Fibroblast of the conjunctiva (primary cell): ENCODE measurements around the gene PSKH1.
"Not testable (repeated sequence)": the region's sequence is repeated elsewhere in the genome, so short reads cannot be mapped to it uniquely, and the experiment has no call there.

Experiments used
- DNase-seq: peaks from one replicate; pipeline ENCODE4 v3.0.0-alpha.2; 2010; ENCODE audit warnings: low read depth

PSKH1 gene

DNA sequence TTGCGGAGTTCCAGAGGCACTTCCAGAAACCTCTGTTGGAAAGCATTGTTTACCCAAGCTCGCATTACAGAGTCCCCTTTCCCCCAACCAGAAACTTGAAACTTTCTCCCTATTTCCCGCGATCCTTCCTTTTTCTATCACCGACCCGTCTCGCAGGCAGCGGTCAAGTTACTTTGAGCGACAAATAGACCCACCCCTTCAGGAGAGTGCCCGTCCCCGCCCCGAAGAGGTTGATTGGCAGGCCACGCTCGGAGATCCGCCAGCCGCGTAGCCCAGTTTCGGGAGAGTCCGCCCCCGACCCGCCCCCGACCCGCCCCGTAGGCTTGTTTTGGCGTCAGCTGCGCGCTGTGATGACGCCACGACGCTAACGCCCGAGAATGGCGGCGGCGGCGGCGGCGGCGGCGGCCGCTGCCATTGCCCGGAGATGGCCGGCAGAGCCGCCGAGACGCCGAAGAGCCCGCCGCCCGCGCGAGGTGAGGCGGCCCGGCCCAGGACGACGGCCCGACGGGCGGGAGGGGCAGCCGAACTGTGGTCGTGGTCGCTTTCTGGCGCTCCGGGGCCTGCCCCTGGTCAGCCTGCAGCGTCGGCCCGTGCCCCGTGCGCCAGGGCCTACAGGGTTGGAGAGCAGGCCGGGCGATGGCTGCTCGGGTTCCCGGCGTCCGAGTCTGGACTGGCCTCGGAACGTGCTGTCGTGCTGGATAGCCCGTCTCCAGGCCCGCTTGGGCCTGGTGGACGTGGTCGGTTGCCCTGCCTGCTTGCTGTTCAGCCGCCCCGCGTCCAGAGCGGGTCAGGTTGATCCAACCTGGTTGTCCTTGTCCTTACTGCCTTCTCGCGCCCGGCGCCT is at the start of gene PSKH1:
Gene PSKH1 (plus strand): TSS at position 356 of the 844 bp plus-strand sequence. CDS start 15,496 bp downstream, outside the sequence.
- DNase-seq, result peak; percentile 92

DNA sequence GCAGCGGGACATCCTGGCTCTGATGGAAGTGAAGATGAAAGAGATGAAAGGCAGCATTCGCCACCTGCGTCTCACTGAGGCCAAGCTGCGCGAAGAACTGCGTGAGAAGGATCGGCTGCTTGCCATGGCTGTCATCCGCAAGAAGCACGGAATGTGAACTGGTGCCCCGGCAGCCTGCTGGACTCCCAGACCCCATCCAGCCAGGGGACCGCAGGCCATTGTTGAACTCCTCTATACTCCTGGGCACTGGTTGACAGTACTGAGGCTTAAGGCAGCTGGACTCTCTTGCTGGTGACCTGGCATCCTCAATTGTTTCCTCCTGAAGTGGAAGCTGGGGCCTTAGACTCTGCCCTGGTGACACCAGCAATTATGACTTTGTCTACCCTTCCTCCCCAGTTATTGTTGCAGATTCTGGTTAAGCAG is 49.7 kb upstream of the PSKH1 start:
- DNase-seq, result no peak

DNA sequence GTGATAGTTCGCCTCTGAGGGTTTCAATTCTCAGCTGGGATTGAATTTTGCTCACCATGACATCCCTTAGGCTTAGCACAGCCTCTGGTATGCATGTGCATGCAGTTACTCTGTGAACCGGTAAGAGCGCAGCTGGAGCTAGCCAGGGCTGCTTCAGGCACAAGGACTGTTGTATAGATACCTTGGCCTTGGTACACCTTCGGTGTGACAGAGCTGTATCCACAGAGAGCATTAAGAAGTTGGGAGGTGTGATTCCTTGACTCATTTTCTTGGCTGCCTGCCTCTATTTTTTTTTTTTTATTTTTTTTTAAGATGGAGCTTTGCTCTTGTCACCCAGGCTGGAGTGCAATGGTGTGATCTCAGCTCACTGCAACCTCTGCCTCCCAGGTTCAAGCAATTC is 48.6 kb upstream of the PSKH1 start:
- DNase-seq, result no peak

DNA sequence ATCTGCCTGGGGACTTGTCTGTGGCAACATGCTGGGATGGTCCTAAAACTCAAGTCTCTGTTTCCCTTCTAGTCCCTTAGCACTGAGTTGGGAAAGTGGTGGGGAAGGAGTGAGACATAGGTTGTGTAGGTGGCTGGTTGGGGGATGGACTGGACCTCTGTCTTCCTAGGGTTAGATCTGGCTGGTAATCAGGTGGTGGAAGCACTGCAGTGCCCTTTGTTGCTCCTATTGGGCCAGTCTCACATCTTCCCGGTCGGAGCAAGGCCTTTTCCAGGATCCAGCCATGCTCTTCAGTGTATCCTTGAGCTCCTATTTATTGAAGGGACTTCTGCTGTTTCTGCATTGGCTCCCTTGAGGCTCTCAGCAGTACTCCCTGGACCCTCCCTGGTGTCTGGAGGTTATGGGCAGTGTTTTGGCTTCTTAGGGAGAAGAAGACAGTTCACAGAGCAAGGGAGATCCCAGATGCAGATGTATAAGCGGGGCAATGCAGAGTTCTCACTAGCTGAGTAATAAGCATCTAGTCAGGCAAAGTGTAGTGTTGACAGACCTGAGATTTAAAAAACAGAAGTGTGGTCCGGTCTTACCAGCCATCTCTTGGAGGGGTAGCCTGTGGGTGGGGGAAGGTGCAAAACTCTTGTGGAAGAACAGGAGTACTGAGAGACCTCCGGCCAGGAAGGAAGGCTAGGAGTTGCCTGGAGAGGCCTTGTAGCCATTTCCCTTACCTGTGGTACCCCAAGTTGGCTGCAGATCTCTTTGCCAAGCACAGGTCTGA is 47.6 kb upstream of the PSKH1 start:
- DNase-seq, result no peak

DNA sequence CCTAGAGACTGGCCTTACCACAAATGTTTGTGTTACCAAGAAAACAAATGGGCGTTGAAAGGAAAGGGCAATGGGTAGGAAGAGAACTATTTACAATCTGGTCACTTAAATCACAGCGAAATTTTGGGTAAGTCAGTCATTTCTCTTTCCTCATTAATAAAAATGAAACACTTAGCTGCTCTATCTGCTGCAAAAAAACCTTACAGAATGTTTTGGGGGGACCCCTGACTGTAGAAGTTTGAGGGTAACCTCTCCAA is 47.1 kb upstream of the PSKH1 start:
- no peak for DNase-seq

DNA sequence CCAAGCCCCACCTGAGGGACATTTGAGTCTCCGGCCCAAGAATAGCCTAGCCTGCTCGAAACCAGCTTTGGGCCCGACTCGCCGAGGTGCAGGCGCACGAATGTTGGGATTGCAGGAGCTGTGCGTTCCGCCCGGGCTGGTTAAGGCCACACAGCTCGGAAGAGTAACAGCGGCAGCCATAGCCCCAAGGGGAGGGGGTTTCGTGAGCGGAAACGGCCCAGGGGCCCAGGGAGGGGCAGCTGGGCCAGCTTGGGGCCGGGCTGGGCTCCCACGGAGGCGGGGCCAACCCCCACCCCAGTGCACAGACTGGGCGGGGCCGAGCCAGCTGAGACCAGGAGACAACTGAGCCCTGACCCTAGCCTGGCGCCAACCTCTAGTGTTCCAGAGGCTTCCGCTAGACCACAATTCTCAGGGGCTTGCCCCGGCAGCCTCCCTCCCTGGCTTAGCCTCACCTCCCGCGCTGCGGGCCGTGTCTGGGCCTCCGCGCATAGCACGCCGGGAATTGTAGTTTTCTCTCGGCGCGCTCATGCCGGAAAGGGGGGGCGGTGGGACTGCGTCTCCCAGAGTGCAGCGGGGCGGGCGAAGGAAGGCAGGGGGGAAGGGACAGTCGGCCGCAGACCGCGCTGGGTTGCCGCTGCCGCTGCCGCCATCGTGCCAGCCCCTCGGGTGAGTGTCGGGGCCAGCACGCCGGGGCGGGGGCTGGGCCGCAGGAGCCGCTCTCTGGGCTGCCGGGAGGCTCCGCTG is 46.6 kb upstream of the PSKH1 start, which contains the start of gene NUTF2:
Gene NUTF2 (plus strand): TSS at position 614 of the 744 bp plus-strand sequence. CDS start 18,198 bp downstream, outside the sequence.
- peak; percentile 89 for DNase-seq

DNA sequence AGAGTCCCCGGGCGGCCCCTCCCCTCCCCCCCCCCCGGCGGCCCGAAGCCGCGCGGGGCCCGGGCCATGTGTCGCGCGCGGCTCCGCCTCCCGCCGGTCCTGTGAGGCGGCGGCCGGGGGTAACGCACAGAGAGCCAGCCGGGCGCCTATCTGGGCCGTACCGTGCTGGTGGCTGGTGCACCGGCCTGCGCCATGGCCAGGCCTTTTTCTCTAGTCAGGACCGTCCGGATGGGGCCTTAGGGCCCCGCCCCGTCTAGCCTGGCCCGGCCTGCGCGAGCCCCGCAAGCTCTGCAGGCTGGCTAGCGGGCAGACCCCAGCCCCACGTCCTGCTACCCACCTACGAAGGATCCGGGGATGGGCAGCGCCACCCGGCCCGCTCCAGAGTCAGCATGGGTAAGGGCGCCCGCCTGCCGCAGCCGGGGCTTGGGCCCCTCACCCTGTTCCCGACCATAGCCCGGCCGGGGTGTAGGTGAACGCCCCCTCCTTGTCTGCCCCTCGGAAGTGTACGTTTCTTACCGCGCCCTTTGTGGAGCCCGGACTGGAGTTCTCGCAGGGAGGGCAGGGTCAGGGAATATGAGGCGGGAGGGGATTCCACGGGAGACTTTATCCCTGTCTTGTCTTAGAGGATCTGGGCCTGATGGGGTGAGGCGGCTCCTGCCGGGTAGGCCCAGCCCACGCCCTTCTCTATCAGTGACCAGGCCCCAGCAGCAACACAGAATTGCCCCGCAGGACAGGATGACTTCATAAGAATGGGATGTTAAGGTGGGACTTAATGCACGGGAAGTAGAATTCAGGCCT is 45.8 kb upstream of the PSKH1 start, which contains the start of gene CENPT:
Gene CENPT (minus strand): TSS at position 630 of the 798 bp plus-strand sequence. CDS start 13,834 bp downstream, outside the sequence.
- no peak for DNase-seq

DNA sequence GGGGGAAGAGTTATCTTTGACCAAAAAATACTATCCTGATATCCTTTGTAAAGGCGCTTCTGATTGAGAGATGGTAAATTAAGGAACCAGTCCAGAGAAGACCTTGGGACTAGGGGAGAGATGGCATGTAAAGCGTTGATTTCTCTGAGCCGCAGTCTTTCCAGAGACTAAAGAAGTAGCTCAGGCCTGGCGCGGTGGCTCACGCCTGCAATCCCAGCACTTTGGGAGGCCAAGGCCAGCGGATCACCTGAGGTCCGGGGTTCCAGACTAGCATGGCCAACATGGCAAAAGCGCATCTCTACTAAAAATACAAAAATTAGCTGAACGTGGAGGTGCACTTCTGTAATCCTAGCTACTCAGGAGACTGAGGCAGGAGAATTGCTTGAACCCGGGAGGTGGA is 44.9 kb upstream of the PSKH1 start:
- no peak for DNase-seq

DNA sequence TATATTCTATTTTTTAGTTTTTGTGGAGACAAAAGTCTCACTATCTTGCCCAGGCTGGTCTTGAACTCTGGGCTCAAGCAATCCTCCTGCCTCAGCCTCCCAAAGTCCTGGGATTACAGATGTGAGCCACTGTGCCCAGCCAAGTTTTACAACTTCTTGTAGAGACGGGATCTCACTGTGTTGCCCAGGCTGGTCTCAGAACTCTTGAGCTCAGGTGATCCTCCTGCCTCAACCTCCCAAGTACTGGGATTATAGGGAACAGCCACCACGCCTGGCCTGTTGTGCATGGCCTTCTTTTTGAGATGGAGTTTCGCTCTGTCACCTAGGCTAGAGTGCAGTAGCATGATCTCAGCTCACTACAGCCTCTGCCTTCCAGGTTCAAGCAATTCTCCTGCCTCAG is 39.4 kb upstream of the PSKH1 start:
- no peak for DNase-seq

DNA sequence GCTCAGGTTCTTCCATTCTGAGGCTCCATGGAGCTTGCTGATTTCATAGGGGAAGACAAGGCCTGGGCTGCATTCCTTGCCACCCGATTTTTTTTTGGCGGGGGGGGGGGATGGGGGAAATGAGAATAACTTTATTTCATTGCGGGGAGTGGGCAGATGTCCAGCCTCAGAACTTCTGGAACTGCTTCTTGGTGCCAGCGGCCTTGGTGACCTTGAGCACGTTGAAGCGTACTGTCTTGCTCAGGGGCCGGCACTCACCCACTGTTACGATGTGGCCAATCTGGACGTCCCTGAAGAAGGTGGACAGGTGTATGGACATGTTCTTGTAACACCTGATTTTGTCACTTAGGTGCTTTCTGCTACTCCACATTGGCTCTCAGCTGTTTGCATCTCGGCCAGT is 37.3 kb upstream of the PSKH1 start:
- DNase-seq, result no peak

DNA sequence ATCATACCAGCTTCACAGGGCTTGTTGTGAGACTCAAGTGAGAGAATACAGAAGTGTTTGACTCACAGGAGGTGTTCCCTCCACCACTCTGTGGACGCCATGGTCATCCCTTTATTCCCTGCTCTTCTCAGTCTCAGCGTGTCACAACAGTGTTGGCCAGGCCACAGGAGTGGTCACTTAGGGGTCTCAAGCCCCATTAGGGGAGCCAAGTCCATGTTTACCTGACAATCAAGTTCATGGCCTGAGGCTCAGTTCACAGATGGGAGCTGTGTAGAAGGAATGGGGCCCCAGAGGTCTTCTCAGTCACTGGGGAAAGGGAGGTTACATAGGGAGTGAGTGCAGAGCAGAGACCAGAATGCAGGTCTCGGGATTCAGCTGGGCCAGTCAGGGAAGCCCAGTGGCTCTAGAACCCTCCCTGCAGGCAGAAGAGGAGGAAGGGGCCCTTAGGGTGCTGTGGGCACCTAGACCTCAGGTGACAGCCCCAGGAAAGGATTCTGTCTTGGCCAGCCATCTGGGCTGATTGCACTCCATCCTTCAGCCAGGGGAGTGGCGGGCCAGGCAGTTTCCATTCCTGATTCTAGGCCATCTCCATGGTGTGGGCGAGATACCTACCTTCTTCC is 36.0 kb upstream of the PSKH1 start:
- DNase-seq, result no peak

DNA sequence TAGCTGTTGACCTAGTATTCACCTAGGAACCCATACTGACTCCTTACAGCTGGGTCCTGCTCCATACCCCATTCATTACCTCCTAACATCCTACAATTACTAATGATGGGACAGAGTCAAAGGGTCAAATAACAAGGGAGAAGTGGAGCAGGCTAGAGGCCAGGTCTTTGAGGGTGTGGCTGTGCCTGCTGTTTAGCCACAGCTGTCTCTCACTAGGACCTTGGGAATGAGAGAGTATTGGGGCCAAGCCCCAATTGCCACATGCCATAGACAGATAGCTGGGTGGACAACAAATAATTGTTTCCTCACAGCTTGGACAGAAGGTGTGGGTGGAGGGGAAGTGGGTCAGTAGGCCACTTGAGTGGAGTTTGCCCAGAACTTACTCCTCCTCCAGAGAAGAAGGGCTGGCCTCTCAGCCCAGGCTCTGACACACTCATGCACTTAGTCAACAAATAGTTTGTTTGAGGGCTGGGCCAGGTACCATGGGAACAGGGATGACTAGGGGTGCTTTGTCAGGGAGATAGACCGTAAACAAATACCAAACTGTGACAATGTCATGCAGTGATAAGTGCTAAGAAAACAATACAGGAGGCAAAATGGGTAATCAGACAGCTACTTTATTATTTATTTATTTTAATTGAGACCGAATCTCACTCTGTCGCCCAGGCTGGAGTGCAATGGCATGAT is 35.4 kb upstream of the PSKH1 start:
- DNase-seq, result peak; percentile 84

DNA sequence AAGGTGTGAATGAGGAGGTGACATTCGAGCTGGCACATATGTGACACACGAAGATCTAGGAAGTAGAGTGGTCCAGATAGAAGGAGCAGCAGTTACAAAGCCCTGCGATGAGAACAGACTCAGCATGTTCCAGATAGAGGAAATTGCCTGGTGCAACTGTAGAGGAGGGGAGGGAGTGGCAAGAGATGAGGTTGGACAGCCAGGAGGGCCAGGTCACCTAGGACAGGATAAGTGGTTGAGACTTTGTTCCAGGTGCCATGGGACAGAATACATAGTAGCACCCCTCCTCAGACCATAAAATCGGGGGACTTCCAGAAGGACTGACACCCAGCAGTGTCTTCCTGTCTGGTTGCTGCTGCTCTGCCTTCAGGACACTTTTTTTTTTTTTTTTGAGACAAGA is 34.6 kb upstream of the PSKH1 start:
- no peak for DNase-seq

DNA sequence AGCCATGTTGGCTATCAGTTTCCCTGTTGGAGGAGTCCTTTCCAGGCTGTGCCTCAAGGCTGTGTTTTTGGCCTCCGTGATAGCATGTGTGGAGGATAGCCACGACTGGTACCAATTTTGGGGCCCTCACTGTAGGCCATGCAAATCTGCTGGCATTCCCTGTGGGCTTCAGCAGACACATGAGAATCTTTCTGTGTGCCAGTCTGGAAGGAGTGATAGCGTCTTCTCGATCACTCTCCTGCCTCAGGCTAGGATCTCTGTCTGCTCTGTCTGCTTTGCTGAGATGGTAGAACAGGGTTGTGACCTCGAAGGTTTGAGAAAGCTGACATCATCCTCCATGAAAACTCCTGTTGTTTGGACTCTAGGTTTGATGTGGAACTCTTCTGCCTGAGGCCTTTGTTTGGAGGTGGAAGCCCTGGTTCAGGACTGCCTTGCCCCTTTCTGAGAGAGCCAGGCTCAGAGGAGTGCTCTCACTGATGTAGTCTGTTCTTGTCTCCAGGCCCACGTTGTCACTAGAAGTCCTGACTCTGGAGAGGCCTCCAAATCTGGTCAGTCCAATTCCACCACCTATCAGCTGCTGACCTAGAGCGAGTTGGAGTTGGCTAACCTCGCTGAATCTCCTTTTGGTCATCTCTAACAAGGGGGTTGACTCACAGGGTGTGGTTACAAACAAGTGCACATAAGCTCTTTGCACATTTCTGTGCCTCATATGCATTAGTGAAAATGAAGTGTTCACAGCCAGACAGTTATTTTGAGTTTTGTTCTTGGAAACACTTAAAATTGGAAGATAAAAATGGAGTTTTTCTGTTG is 32.3 kb upstream of the PSKH1 start:
- peak; percentile 57 for DNase-seq

DNA sequence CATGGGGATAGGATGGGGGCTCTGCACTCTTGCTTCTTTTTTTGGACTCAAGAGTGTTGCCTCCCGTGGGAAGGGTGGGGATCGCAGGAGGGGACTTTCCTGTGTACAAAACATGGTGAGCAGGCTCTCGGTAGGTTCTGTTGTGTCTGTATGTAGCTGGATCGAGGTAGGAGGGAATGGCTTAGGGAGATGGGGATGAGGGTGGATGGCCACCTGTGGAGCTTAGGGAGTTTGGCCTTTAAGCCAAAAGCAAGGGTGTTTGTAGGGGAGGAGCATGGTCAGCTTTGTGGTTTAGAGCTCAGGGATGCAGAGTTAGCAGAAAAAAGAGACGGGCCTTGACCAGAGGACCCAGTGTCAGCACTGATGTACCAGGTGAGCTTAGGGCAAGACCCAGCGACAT is 31.2 kb upstream of the PSKH1 start:
- DNase-seq, result no peak

DNA sequence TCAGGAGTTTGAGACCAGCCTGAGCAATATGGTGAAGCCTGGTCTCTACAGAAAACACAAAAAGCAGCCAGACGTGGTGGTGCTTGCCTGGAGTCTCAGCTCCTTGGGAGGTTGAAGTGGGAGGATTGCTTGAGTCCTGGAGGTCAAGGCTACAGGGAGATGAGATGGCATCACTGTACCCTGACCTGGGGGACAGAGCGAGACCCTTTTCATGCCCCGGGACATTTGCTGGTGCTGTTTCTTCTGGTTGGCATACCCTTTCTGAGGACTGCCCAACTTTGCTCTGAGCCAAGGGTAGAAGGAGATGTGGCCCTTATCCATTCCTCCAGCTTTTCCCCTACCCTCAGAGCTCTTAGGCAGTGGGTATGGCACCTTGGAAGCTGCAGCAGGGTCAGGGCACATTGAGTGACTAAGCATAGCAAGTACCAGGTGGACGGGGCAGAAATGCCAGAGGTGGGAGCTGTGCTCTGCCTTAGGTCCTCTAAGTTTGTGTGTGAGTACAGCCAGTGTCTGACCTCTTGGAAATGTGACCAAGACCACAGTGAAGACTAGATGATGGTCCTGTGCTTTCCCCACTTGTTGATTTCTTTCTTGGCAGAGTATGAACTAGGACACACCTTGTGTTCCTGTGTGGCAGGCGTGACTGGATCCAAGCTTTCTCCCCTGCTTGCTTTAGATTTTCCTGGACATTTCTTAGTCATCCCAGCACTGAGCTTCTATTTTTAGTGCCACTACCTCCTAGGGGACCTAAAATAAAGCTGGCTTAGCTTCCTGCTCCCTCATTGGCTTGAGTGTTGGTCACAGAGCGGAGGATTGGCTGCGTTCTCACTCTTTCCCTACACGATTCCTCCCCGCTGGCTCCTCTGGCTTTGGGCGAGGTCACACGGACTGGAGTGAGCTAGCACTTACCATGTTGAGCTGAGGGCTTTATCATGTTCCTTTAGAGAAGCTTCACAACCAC is 30.2 kb upstream of the PSKH1 start:
- DNase-seq, result peak; percentile 9

DNA sequence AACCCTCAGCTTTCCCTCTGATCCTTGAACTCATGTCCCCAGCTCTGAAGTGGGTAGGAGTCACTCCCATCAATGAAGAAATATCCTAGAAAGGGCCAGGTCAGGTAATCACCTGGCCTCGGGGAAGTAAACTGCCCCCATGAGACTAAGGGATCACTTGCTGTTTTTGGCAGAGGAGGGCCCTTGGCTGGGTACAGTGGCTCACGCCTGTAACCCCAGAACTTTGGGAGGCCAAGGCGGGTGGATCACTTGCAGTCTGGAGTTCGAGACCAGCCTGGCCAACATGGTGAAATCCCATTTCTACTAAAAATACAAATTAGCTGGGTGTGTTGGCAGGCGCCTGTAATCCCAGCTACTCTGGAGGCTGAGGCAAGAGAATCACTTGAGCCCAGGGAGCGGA is 29.0 kb upstream of the PSKH1 start:
- not testable (repeated sequence) for DNase-seq

DNA sequence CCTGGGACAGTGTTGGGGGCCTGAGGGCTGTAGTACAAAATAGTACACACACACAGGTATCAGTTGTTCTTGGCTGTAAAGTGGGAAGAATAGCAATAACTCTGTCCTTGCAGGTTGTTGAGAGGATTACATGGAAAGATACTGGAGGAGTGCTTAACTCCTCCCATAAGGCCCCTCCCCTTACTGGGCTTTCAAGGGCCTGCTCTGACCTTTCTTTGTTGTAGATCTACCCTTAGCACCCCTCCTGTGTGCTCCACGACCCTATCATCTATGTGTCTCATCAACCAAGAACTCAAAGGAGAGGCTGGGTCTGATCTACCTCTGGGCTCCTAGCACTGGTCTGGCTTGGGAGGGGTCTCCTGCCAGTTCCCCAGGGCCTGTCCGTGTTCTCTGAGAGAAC is 28.5 kb upstream of the PSKH1 start:
- no peak for DNase-seq

DNA sequence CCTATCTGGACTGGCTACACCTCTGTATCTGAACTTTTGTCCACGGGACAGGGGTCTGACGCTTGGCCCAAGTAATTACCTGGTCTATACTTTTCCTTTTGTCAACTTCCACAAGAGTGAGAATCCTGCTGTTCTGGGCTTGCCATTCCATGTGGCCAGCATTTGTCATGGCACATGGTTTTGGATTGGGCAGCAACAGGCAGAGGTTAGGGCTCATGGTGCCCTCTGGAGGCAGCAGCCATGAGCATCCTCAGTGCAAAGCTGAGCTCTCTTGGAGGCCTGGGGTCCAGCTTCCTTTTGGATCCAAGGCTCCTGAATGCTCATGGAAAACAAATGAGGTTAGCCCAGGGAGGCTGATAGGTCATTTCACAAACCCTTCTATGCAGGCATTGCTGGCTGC is 27.7 kb upstream of the PSKH1 start:
- DNase-seq, result no peak
